T-cell (primary cell): ENCODE results near the gene HSP90B1. TPM values are rescaled to one million over a fixed set of nuclear protein-coding genes. Genes with fewer than 3 reads are reported as not detected.

Source experiments
- ATAC-seq, 4 experiments: fragments of 200-7000 bp in 3 of 4; fragments of 150-1000 bp in 1 of 4; cut with Tn5 transposase; replicated peaks in 1 of 4; 1 replicate in 3 of 4; 2 replicates in 1 of 4; pipeline ENCODE4 v1.10.0; 2021; ENCODE audit warnings: moderate library complexity in 3 of 4, mild to moderate bottlenecking in 2 of 4, moderate number of reproducible peaks in 1 of 4
- CTCF ChIA-PET, 2 donors: fragments of 300-600 bp; sonication (Branson Sonifier 250); formaldehyde crosslinking; loops; one replicate each; lab custom pipeline; 2022; ENCODE audit warnings: antibody characterized with exemption in 2 of 2; lab: Charles Lee
- POLR2A ChIA-PET, 2 donors: fragments of 300-600 bp; sonication (Branson Sonifier 250); formaldehyde crosslinking; loops; one replicate each; lab custom pipeline; 2022; ENCODE audit warnings: antibody characterized with exemption in 2 of 2; lab: Charles Lee
- DNase-seq, 35 experiments: peaks; one replicate each; pipeline versions ENCODE4 v3.0.0 to v3.0.0-alpha.2; 2013 to 2023
- H3K27ac ChIP-seq: one replicate; pipeline ENCODE4 v1.5.1; 2013; ENCODE audit warnings: low read length
- H3K27me3 ChIP-seq, 2 experiments: replicated peaks in 1 of 2; 1 replicate in 1 of 2; 2 replicates in 1 of 2; pipeline versions ENCODE4 v1.6.1 to v1.7.0; 2013; ENCODE audit warnings: low read length in 1 of 2, mixed read lengths in 1 of 2; ENCODE audit not compliant: control insufficient read depth in 2 of 2, insufficient read depth in 2 of 2; ENCODE audit errors: extremely low read depth in 1 of 2
- H3K36me3 ChIP-seq, 2 donors: 1 replicate in 1 of 2; 2 replicates in 1 of 2; pipeline versions ENCODE4 v1.6.1 to v1.7.0; 2013; ENCODE audit warnings: low read length in 1 of 2; ENCODE audit not compliant: control insufficient read depth in 2 of 2, insufficient read depth in 1 of 2; ENCODE audit errors: extremely low read depth in 1 of 2
- H3K4me1 ChIP-seq, 2 experiments: 1 replicate in 1 of 2; 2 replicates in 1 of 2; pipeline versions ENCODE4 v1.6.1 to v1.7.0; 2013; ENCODE audit warnings: low read length in 2 of 2, mixed read lengths in 1 of 2; ENCODE audit not compliant: insufficient read depth in 2 of 2, control insufficient read depth in 1 of 2; ENCODE audit errors: extremely low read depth in 1 of 2
- H3K4me3 ChIP-seq, 2 donors: 1 replicate in 1 of 2; 2 replicates in 1 of 2; pipeline versions ENCODE4 v1.5.1 to v1.7.0; 2013; ENCODE audit warnings: mild to moderate bottlenecking in 2 of 2, low read length in 1 of 2, moderate library complexity in 1 of 2; ENCODE audit not compliant: control insufficient read depth in 1 of 2; ENCODE audit errors: extremely low read depth in 1 of 2
- H3K9me3 ChIP-seq: 2 replicates; pipeline ENCODE4 v1.7.0; 2013
- H3K27ac Mint-ChIP-seq, 2 donors: one replicate each; pipeline ENCODE4 v1.8.0; 2020 to 2021; ENCODE audit warnings: mild to moderate bottlenecking in 2 of 2, mixed read lengths in 2 of 2
- H3K27me3 Mint-ChIP-seq, 2 donors: one replicate each; pipeline ENCODE4 v1.8.0; 2021 to 2022; ENCODE audit warnings: mixed read lengths in 2 of 2
- H3K36me3 Mint-ChIP-seq: one replicate; pipeline ENCODE4 v1.8.0; 2021; ENCODE audit warnings: mixed read lengths
- H3K4me1 Mint-ChIP-seq, 3 donors: one replicate each; pipeline ENCODE4 v1.8.0; 2020 to 2022; ENCODE audit warnings: mixed read lengths in 3 of 3, mild to moderate bottlenecking in 1 of 3
- H3K4me3 Mint-ChIP-seq, 3 donors: one replicate each; pipeline ENCODE4 v1.8.0; 2020 to 2022; ENCODE audit warnings: mild to moderate bottlenecking in 3 of 3, mixed read lengths in 3 of 3, moderate library complexity in 3 of 3
- H3K9me3 Mint-ChIP-seq, 3 donors: one replicate each; pipeline ENCODE4 v1.8.0; 2020 to 2022; ENCODE audit warnings: mixed read lengths in 3 of 3
- WGBS: methylation state at CpG from one replicate; pipeline ENCODE4 v1.1.5; 2013; ENCODE audit warnings: missing lambda C conversion rate; ENCODE audit not compliant: insufficient coverage; 5-methylcytosine and 5-hydroxymethylcytosine counted together
- total RNA-seq, 35 experiments: library from RNA in 6 of 35; stranded (reverse) in 6 of 35; fragments of 120-200 nt in 1 of 35; gene quantifications; one replicate each; pipeline versions ENCODE4 v1.2.1 to v1.2.4 and lab custom pipeline; 2013 to 2026

HSP90B1 gene
- total RNA-seq, 5 donors from 2014 or later (not counting 1 experiment from before 2014, with no cell fraction given): 240 to 310 (median 290) TPM

DNA sequence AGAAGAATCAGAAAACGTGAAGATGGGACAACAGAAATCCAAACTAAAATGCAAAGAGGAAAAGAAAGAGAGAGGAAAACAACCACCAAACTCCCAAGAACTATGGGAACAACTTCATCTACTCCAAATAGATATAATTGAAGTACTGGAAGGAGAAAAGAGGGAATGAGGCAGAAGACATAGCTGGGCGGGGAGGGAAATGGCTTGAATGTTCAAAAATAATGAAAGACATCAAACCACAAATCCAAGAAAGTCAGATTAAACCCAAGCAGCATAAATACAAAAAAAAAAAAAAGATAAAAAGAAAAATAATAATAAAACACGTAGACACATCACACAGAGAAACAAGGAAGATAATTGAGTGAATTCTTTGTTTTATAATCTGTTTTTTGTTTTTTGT, 12.3 kb upstream of the HSP90B1 start:
- peaks cover 4 to 5% (median 4%) of the 10 kb centered on the region in 3 donors for H3K9me3 Mint-ChIP-seq
- no peaks in the 10 kb centered on the region for H3K4me1 Mint-ChIP-seq
- POLR2A ChIA-PET: no interaction called here
- Histone ChIP-seq H3K4me3 (no peak overlapping the region), H3K36me3 (no peaks in the 10 kb centered on the region), H3K9me3 (no peaks in the 10 kb centered on the region), H3K27ac (no peak overlapping the region), H3K27me3 (no peaks in the 10 kb centered on the region), H3K4me1 (no peaks in the 10 kb centered on the region)
- no peaks in the 10 kb centered on the region for H3K27me3 Mint-ChIP-seq
- no peak overlapping the region for H3K27ac Mint-ChIP-seq
- H3K36me3 Mint-ChIP-seq: peaks cover 3% of the 10 kb centered on the region
- CTCF ChIA-PET: interaction anchor here in 1 of 2 donors (0.6 kb wide), 1 partner anchor 18 kb away, joined by 3 read pairs; no protein-coding TSS in a partner anchor
- H3K4me3 Mint-ChIP-seq: no peak overlapping the region
- no CpG with 5 or more reads among the region's 3 CpGs for WGBS
- ATAC-seq (no peak), DNase-seq (no peak)

- Mint-ChIP-seq H3K27me3 (no peaks in the 10 kb centered on the region), H3K4me3 (peak overlapping the region in 1 of 3 donors; percentile 49), H3K9me3 (no peaks in the 10 kb centered on the region), H3K27ac (peak overlapping the region; percentile 82 to 86), H3K36me3 (no peaks in the 10 kb centered on the region), H3K4me1 (peaks cover 31 to 32% (median 31%) of the 10 kb centered on the region in 3 donors)
- no peaks in the 10 kb centered on the region for H3K9me3 ChIP-seq
- POLR2A ChIA-PET: no interaction called here
- WGBS: 70% methylated on average over 2 of the region's 9 CpGs
- H3K27me3 ChIP-seq: no peaks in the 10 kb centered on the region
- CTCF ChIA-PET: interaction anchor here in 1 of 2 donors (1.2 kb wide), 1 partner anchor 22 kb away, joined by 3 read pairs; no protein-coding TSS in a partner anchor
- peaks cover 0 to 24% of the 10 kb centered on the region in 2 experiments for H3K4me1 ChIP-seq
- DNase-seq (peak in 3 of 35 experiments; percentile 13 to 40 (median 15)), ATAC-seq (no peak)
- H3K27ac ChIP-seq: no peak overlapping the region
- no peak overlapping the region for H3K4me3 ChIP-seq
- no peaks in the 10 kb centered on the region for H3K36me3 ChIP-seq
Observed at GRCh38 chr12:103924761-103925641, 5.2 kb upstream of the HSP90B1 start.

DNA sequence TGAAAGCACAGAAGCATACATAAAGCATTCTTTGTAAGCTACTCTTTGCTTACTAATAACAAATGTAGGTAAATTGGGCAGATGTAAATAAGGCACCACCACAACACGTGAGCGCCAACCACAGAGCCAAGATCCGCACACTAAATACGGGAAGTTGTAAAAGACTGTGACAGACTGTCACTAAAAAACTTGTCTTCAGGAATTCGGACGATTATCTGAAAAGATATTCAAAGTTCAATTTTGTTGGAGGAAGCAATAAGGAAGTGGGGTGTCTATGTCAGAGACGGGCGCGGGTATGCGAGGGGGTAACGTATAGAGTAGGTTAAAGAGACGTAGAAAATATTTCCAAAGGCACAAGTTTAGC, 1.5 kb upstream of the HSP90B1 start:
- H3K27me3 Mint-ChIP-seq: no peaks in the 10 kb centered on the region
- peaks cover 13% of the 10 kb centered on the region for H3K36me3 Mint-ChIP-seq
- no peaks in the 10 kb centered on the region for H3K9me3 ChIP-seq
- H3K36me3 ChIP-seq: peaks cover 0 to 16% of the 10 kb centered on the region in 2 donors
- H3K27ac Mint-ChIP-seq: peak overlapping the region; percentile 100
- ChIA-PET CTCF (interaction anchor here in 1 of 2 donors (1.0 to 3.4 kb wide), 4 partner anchors 27 to 45 kb away, joined by 4 to 23 read pairs (median 6); partner anchors contain the start of gene TDG), POLR2A (interaction anchor here (0.7 to 3.4 kb wide), 6 partner anchors 26 to 209 kb away, joined by 3 to 54 read pairs (median 4); partner anchors contain the start of genes NFYB (in 1 of the 2) and TDG (in 1 of the 2))
- peak in 26 of 35 experiments; percentile 21 to 77 (median 52) for DNase-seq
- H3K4me1 Mint-ChIP-seq: peaks cover 55 to 59% (median 56%) of the 10 kb centered on the region in 3 donors
- H3K27ac ChIP-seq: peak overlapping the region; percentile 97
- 0% methylated on average over 8 of the region's 12 CpGs for WGBS
- peak overlapping the region; percentile 71 to 82 for H3K4me3 ChIP-seq
- peak overlapping the region; percentile 81 to 97 (median 87) for H3K4me3 Mint-ChIP-seq
- H3K27me3 ChIP-seq: no peaks in the 10 kb centered on the region
- peaks cover 23 to 38% of the 10 kb centered on the region in 2 experiments for H3K4me1 ChIP-seq
- H3K9me3 Mint-ChIP-seq: no peaks in the 10 kb centered on the region
- ATAC-seq: no peak

DNA sequence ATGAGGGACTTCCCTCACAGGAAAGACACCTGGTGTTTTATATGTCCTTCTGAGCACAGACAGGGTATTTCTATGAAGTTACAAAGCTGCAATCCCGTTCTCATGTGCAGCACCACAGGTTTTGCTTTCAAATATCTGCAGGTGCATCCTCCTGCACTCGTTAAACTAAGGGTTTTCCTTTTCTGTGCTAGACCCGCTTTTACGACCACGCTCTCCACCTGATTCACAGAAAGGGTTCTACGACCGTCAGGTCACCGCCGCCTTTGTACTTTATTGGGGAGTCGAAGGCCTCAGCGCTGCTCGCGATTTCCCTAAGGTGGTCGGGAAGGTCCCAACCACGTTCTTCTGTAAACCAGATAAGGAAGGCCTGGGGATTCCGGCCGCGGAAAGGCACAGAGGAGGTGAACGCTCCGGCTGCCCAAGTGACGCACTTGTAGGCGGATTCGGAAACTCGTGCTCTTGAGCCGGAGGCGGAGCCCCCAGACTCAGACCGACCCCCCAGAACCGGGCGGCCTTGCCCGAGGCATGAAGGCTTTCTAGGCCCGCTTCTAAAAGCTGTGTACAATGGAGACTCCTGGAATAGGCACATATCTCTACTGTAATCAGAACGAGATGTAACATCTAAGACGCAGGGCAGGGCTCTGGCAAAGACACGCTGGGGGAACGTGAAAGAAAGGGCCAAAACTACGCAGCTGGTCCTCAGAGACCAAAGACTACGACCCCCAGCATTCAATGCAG, 995 bp upstream of the HSP90B1 start:
- WGBS: 0% methylated on average over 25 of the region's 37 CpGs
- no peaks in the 10 kb centered on the region for H3K9me3 Mint-ChIP-seq

GRCh38 chr12:103929784-103930033, 501 bp upstream of the HSP90B1 start:
- WGBS: 0% methylated on average over 8 of the region's 18 CpGs
- ChIA-PET POLR2A (interaction anchor here (0.5 to 3.4 kb wide), 18 partner anchors 10 to 1433 kb away, joined by 3 to 54 read pairs (median 4); partner anchors contain the start of genes TDG (in 2 of the 2) and NFYB (in 1 of the 2)), CTCF (interaction anchor here (0.9 to 3.4 kb wide), 10 partner anchors 24 to 208 kb away, joined by 3 to 23 read pairs (median 5); partner anchors contain the start of genes NFYB (in 1 of the 2), NT5DC3 (in 1 of the 2) and TDG (in 1 of the 2))
- H3K27me3 ChIP-seq: no peaks in the 10 kb centered on the region
- no peaks in the 10 kb centered on the region for H3K9me3 ChIP-seq
- Mint-ChIP-seq H3K36me3 (peaks cover 19% of the 10 kb centered on the region), H3K27ac (peak overlapping the region; percentile 100), H3K27me3 (no peaks in the 10 kb centered on the region), H3K9me3 (no peaks in the 10 kb centered on the region), H3K4me3 (peak overlapping the region; percentile 81 to 97 (median 87)), H3K4me1 (peaks cover 61 to 64% (median 63%) of the 10 kb centered on the region in 3 donors)
- H3K36me3 ChIP-seq: peaks cover 0 to 25% of the 10 kb centered on the region in 2 donors
- H3K4me3 ChIP-seq: peak overlapping the region; percentile 71 to 82
- peak in 1 of 35 experiments; percentile 81 for DNase-seq
- no peak for ATAC-seq
- H3K27ac ChIP-seq: peak overlapping the region; percentile 97
- H3K4me1 ChIP-seq: peaks cover 23 to 43% of the 10 kb centered on the region in 2 experiments

More for the DNA sequence above, 995 bp upstream of the HSP90B1 start:
- ChIA-PET POLR2A (interaction anchor here (0.6 to 3.4 kb wide), 17 partner anchors 11 to 1433 kb away, joined by 3 to 54 read pairs (median 4); partner anchors contain the start of genes TDG (in 2 of the 2) and NFYB (in 1 of the 2)), CTCF (interaction anchor here (0.9 to 3.4 kb wide), 11 partner anchors 24 to 208 kb away, joined by 3 to 23 read pairs (median 5); partner anchors contain the start of genes NFYB (in 1 of the 2), NT5DC3 (in 1 of the 2) and TDG (in 1 of the 2))
- peak overlapping the region; percentile 97 for H3K27ac ChIP-seq
- Mint-ChIP-seq H3K27me3 (no peaks in the 10 kb centered on the region), H3K4me3 (peak overlapping the region; percentile 81 to 97 (median 87)), H3K27ac (peak overlapping the region; percentile 100), H3K4me1 (peaks cover 61 to 62% (median 61%) of the 10 kb centered on the region in 3 donors), H3K36me3 (peaks cover 16% of the 10 kb centered on the region)
- H3K36me3 ChIP-seq: peaks cover 0 to 21% of the 10 kb centered on the region in 2 donors
- DNase-seq: peak; percentile 73 to 92 (median 83)
- peaks cover 23 to 38% of the 10 kb centered on the region in 2 experiments for H3K4me1 ChIP-seq
- H3K9me3 ChIP-seq: no peaks in the 10 kb centered on the region
- ATAC-seq: peak; percentile 56 to 66 (median 64)
- H3K4me3 ChIP-seq: peak overlapping the region; percentile 71 to 82
- H3K27me3 ChIP-seq: no peaks in the 10 kb centered on the region
